ENCODE results near the gene ARHGEF26.

Gene ARHGEF26

GRCh38 chr3:154210986-154211385, 89.8 kb downstream of the ARHGEF26 start:
- DNase-seq: no peak

- DNase-seq: no peak
Observed at GRCh38 chr3:154214306-154214705, 93.1 kb downstream of the ARHGEF26 start.

GRCh38 chr3:154217671-154218070, 96.5 kb downstream of the ARHGEF26 start:
- DNase-seq: no peak

GRCh38 chr3:154218728-154219127, 97.5 kb downstream of the ARHGEF26 start:
- no peak for DNase-seq

GRCh38 chr3:154220462-154220861, 99.3 kb downstream of the ARHGEF26 start:
- DNase-seq: no peak

GRCh38 chr3:154223519-154223918, 102.3 kb downstream of the ARHGEF26 start:
- no peak for DNase-seq

- DNase-seq: no peak
Observed at GRCh38 chr3:154224366-154224765, 103.2 kb downstream of the ARHGEF26 start.

- no peak for DNase-seq
Observed at GRCh38 chr3:154224866-154225265, 103.7 kb downstream of the ARHGEF26 start.

- no peak for DNase-seq
Observed at GRCh38 chr3:154225536-154225935, 104.3 kb downstream of the ARHGEF26 start.

GRCh38 chr3:154227531-154227930, 106.3 kb downstream of the ARHGEF26 start:
- DNase-seq: no peak

GRCh38 chr3:154228561-154229216, 107.5 kb downstream of the ARHGEF26 start:
- DNase-seq: no peak

GRCh38 chr3:154229217-154229590, 108.0 kb downstream of the ARHGEF26 start:
- DNase-seq: no peak

- DNase-seq: no peak
Observed at GRCh38 chr3:154235330-154235729, 114.1 kb downstream of the ARHGEF26 start.

GRCh38 chr3:154236331-154236730, 115.1 kb downstream of the ARHGEF26 start:
- DNase-seq: no peak

- no peak for DNase-seq
Observed at GRCh38 chr3:154240235-154240634, 119.0 kb downstream of the ARHGEF26 start.

GRCh38 chr3:154241496-154241895, 120.3 kb downstream of the ARHGEF26 start:
- no peak for DNase-seq

GRCh38 chr3:154242766-154243165, 121.6 kb downstream of the ARHGEF26 start:
- DNase-seq: no peak

GRCh38 chr3:154243353-154243752, 122.2 kb downstream of the ARHGEF26 start:
- no peak for DNase-seq

GRCh38 chr3:154244644-154245043, 123.5 kb downstream of the ARHGEF26 start:
- DNase-seq: no peak

GRCh38 chr3:154247806-154248415, 126.7 kb downstream of the ARHGEF26 start:
- DNase-seq: no peak

- no peak for DNase-seq
Observed at GRCh38 chr3:154250291-154250690, 129.1 kb downstream of the ARHGEF26 start.

- no peak for DNase-seq
Observed at GRCh38 chr3:154251610-154252009, 130.4 kb downstream of the ARHGEF26 start.

GRCh38 chr3:154252759-154253638, 131.8 kb downstream of the ARHGEF26 start:
- peak; percentile 94 for DNase-seq

GRCh38 chr3:154254527-154254926, 133.3 kb downstream of the ARHGEF26 start:
- no peak for DNase-seq

All from hematopoietic multipotent progenitor cell treated with erythropoietin and hydrocortisone succinate and interleukin-3 and kit ligand, for 6 days (in vitro differentiated cells).